H54 (cell line): Measurements from ENCODE around the gene RFWD3.

Experiments used
- DNase-seq: peaks from one replicate; pipeline ENCODE4 v3.0.0; 2011; ENCODE audit warnings: low spot score, mixed read lengths; ENCODE audit not compliant: insufficient read length
- FAIRE-seq: peaks from 3 replicates; lab custom pipeline; 2011; peaks lifted over from hg19 to GRCh38; lab: Jason Lieb, UNC
- POLR2A ChIP-seq: IDR thresholded peaks from 2 replicates; pipeline ENCODE4 v1.6.1; 2011; ENCODE audit warnings: low read depth, mild to moderate bottlenecking, low read length

Gene RFWD3

DNA sequence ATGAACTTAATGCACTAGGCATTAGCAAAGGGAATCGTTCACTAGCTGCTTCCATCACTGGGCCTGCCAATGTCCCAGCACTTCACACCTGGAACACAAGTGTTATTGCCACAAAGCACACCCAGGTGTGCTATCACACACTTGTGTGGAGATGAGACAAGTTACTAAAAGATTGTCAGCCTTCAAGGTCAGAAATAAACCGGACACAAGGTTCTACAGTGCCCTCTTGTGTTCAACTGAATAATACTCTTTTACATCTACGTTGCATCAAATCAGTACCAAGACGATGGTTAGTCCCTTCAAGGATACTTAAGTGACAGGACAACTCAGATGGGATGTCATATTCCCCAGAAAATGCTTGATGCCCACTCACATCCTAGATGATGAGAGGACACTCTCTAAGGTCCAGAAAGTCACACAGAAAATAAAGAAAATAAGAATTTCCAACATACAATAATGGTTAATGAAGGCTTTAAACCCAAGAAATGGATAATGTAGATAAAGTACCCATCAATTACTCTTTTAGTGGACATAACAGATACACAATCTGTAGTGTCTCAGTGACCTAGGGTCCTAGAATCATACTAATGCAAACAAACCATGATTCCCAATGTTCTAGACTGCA lies 43.4 kb downstream of the RFWD3 start:
- no peak for FAIRE-seq
- no peak for TF ChIP-seq POLR2A
- no peak for DNase-seq

- no peak for TF ChIP-seq POLR2A
- DNase-seq (no peak), FAIRE-seq (no peak)
Measured at GRCh38 chr16:74622005-74622404, 44.7 kb downstream of the RFWD3 start.

DNA sequence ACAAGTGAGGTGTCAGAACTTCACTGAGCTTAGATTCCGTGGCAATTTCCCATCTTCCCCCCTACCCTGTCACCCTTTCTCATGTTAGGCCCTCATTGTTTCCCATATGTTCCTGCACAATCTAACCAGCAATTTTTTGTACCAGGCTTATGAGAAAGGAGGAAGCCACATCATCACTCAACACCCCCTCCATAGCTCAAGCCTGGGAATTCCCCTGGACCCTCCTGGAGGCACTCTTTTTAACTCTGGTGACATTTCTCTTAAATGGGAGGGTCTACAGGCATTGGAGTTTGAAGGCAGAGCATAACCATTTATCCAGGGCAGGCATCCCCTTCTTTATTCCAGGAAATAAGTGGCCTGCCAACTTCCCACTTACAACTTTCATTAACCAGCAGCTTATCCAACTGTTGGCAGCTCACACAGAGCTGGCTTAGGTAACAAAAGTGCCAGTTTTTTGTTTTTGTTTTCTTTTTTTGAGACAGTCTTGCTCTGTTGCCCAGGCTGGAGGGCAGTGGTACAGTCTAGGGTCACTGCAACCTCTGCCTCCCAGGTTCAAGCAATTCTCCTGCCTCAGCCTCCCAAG lies 49.4 kb downstream of the RFWD3 start:
- no peak for FAIRE-seq
- no peak for TF ChIP-seq POLR2A
- no peak for DNase-seq

GRCh38 chr16:74611721-74612120 lies 55.0 kb downstream of the RFWD3 start:
- FAIRE-seq (no peak), DNase-seq (no peak)
- no peak for TF ChIP-seq POLR2A

- FAIRE-seq (no peak), DNase-seq (no peak)
- no peak for TF ChIP-seq POLR2A
Measured at GRCh38 chr16:74608944-74609343, 57.7 kb downstream of the RFWD3 start.

DNA sequence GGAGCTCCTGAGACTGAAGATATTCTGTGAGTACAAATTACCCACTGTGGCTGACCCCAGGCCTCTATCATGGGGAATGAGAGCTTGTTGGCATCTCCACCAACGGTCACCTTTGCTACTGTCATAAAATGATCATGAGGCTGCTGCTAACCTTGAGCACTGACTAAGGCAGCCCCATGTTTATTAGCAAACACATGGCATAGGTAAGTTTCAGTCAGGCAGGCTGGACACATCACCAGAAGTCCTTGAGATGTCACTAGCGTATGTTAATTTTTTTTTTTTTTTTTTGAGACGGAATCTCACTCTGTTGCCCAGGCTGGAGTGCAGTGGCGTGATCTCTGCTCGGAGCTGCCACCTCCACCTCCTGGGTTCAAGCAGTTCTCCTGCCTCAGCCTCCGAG lies 58.3 kb downstream of the RFWD3 start:
- no peak for TF ChIP-seq POLR2A
- FAIRE-seq = no peak
- DNase-seq = no peak

GRCh38 chr16:74607962-74608356 lies 58.7 kb downstream of the RFWD3 start:
- DNase-seq = no peak
- no peak for FAIRE-seq
- TF ChIP-seq POLR2A = no peak

DNA sequence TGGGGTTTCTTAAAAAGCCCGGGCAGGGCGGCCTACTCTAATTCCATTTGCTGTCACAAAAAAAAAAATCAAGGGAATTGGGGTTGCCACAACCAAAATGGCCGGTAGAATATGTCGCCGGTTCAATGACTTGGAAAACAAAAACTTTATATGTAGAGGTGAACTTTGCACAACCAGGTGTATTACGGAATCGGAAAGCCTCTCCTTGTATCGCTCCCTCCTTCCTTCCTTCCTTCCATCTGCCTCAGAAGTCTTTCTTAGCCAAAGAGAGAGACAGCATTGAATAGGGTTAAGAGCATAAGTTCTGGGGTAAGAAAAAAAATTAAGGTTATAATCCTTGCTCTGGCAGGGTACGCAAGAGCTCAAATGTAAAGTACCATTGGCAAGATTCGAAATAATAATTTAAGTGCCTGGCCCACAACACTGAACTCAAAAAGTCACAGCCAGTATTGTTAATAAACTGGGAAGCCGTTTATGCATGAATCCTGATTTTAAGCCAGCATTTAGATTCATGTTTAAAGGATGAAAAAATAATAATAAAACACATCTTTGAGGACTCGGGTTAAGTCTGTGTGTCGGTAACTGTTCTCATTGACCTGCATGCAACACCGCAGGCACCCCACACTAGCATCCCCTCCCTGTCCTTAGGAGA lies 59.2 kb downstream of the RFWD3 start:
- no peak for FAIRE-seq
- no peak for TF ChIP-seq POLR2A
- DNase-seq = no peak

DNA sequence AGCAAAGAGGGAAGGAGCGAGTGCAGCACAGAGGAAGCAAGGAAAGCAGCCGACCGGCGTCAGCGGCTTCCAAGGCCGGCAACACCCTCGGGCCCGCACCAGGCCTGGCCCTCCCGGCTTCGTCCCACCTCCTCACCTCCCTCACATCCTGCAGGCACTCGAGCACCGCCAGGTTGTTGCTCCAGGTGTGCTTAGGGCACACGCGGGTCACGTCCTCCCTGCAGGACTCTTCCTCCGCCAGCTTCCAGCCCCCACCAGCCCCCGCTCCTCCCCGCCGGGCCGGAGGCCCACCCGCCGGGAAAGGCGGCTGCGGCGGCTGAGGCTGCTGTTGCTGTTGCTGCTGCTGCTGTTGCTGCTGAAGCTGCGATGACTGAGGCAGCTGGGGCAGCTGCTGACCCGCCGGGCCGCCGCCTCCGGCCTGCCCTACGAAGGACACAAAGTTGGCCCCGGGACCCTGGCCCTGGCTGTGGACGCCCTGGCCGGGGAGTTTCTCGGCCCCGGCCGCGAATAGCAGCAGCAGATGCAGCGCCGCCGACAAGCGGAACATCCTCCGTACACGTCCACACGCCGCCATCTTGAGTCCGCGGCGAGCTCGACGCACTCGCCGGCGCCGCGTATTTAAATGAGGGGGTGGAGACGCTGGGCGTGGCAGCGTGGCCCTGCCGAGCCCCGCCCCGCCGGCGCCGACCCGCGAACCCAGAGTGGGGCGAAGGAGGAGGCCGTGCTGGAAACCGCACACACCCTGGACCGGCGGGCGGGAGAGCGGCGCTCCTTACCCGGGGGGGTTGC lies 60.0 kb downstream of the RFWD3 start, which contains the start of gene GLG1:
TSS of gene GLG1 (minus strand) at position 594 of the 789 bp plus-strand sequence. CDS start at position 574, 20 bp downstream.
- FAIRE-seq (no peak), DNase-seq (peak; percentile 72)
- TF ChIP-seq POLR2A = peak; percentile 100

DNA sequence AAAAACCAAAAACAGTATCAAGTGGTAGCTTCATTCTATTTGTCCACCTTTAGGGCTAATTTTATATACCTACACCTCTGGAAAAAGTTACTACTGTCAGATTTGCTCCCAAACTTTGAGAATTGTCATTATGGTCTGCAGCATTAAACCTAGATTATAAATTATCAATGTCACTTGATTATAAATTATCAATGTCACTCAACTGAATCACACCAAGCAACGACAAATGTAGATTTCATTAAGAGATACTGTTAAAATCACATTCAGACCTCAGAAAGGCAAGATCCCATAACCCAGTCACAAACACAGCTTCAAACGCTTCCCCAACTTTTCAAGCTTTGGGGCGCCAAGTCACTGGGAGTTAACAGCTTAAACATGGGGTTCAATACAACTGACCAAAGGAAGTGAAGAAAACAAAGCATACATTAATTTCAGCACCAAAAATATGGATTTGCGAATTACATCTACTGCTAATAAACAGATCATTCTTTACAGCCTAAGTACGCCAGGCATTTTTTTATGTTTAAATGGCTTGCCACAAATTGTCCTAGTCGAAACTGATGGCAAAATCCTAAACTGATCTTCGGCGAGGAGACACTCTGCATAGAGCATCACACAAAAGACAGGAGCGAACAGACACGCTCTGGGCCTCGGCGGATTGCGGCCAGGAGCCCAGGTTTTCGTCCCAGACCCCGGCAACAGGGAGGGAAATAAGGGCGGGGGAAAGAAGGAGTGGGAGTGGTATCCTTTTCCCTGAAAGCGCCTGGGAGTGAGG lies 60.7 kb downstream of the RFWD3 start:
- FAIRE-seq (no peak), DNase-seq (no peak)
- no peak for TF ChIP-seq POLR2A

GRCh38 chr16:74605332-74605731 lies 61.3 kb downstream of the RFWD3 start:
- no peak for TF ChIP-seq POLR2A
- DNase-seq (no peak), FAIRE-seq (no peak)

DNA sequence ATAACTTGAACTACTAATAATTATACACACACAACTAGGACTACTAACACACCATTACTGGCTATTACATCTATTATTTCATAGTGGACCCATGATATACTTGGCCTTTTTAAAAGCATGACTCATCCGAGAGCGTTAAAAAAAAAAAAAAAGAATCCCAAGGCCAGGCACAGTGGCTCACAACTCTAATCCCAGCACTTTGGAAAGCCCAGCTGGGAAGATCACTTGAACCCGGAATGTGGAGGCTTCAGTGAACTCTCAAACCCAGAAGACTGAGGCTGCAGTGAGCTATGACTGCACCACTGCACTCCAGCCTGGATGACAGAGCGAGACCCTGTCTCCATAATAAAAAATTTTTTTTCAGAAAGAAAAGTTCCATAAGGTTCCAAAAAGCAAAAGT lies 62.8 kb downstream of the RFWD3 start:
- TF ChIP-seq POLR2A = no peak
- DNase-seq (no peak), FAIRE-seq (no peak)

- DNase-seq (no peak), FAIRE-seq (no peak)
- no peak for TF ChIP-seq POLR2A
Measured at GRCh38 chr16:74601126-74601871, 65.4 kb downstream of the RFWD3 start.
